BE2C (cell line): Measurements from ENCODE around the gene FBXO41.

ENCODE experiments used
- DNase-seq: peaks from one replicate; pipeline ENCODE4 v3.0.0-alpha.2; 2020
- H3K27me3 ChIP-seq: fragments of 250-450 bp; sonication (Bioruptor Pico); 2 replicates; pipeline ENCODE4 v1.5.1; 2020; ENCODE audit warnings: mild to moderate bottlenecking
- H3K36me3 ChIP-seq: fragments of 250-450 bp; sonication (Bioruptor Pico); 2 replicates; pipeline ENCODE4 v1.5.1; 2020; ENCODE audit warnings: mild to moderate bottlenecking
- H3K4me1 ChIP-seq: fragments of 250-450 bp; sonication (Bioruptor Pico); 2 replicates; pipeline ENCODE4 v1.5.1; 2020
- H3K4me3 ChIP-seq: 2 replicates; pipeline ENCODE4 v1.5.1; 2011; ENCODE audit warnings: low read depth, low read length
- H3K9me3 ChIP-seq: fragments of 250-450 bp; sonication (Bioruptor Pico); 2 replicates; pipeline ENCODE4 v1.5.1; 2020
- TF ChIP-seq, protein P1 (sequence below): IDR thresholded peaks from 2 replicates; pipeline ENCODE4 v1.5.1; 2012; ENCODE audit warnings: mild to moderate bottlenecking, low read depth, low read length

The FBXO41 gene

GRCh38 chr2:73257425-73258125 lies 26.7 kb downstream of the FBXO41 start:
- Histone ChIP-seq H3K9me3 (no peaks in the 10 kb centered on the region), H3K27me3 (no peaks in the 10 kb centered on the region), H3K4me1 (no peaks in the 10 kb centered on the region), H3K4me3 (no peak overlapping the region), H3K36me3 (peaks cover 10% of the 10 kb centered on the region)
- TF ChIP-seq, protein P1, sequence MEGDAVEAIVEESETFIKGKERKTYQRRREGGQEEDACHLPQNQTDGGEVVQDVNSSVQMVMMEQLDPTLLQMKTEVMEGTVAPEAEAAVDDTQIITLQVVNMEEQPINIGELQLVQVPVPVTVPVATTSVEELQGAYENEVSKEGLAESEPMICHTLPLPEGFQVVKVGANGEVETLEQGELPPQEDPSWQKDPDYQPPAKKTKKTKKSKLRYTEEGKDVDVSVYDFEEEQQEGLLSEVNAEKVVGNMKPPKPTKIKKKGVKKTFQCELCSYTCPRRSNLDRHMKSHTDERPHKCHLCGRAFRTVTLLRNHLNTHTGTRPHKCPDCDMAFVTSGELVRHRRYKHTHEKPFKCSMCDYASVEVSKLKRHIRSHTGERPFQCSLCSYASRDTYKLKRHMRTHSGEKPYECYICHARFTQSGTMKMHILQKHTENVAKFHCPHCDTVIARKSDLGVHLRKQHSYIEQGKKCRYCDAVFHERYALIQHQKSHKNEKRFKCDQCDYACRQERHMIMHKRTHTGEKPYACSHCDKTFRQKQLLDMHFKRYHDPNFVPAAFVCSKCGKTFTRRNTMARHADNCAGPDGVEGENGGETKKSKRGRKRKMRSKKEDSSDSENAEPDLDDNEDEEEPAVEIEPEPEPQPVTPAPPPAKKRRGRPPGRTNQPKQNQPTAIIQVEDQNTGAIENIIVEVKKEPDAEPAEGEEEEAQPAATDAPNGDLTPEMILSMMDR = no peak
- no peak for DNase-seq

GRCh38 chr2:73257021-73257420 lies 27.3 kb downstream of the FBXO41 start:
- TF ChIP-seq, protein P1 = no peak
- no peak overlapping the region for H3K4me3 ChIP-seq
- peaks cover 12% of the 10 kb centered on the region for H3K36me3 ChIP-seq
- no peaks in the 10 kb centered on the region for H3K9me3 ChIP-seq
- H3K27me3 ChIP-seq = no peaks in the 10 kb centered on the region
- no peaks in the 10 kb centered on the region for H3K4me1 ChIP-seq
- DNase-seq = no peak

DNA sequence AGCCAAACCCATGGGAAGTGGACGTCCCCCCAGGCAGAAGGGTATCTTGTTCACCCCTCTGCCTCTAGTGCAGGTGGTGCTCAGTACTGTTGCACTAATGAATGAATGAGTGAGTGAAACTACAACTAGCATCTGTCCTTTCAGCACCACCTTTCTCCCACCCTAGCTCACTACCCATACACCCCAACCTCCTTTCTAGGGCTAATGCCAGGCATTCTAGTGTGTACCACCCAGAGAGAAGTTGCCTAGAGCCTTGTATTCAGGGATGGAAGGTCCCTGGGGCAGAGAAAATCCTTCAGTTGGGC lies 27.7 kb downstream of the FBXO41 start:
- Histone ChIP-seq H3K27me3 (no peaks in the 10 kb centered on the region), H3K4me1 (no peaks in the 10 kb centered on the region), H3K9me3 (no peaks in the 10 kb centered on the region), H3K4me3 (no peak overlapping the region), H3K36me3 (peaks cover 12% of the 10 kb centered on the region)
- TF ChIP-seq, protein P1 = no peak
- no peak for DNase-seq

- no peaks in the 10 kb centered on the region for H3K27me3 ChIP-seq
- H3K36me3 ChIP-seq = peaks cover 13% of the 10 kb centered on the region
- no peak for DNase-seq
- no peaks in the 10 kb centered on the region for H3K9me3 ChIP-seq
- no peak overlapping the region for H3K4me3 ChIP-seq
- TF ChIP-seq, protein P1 = no peak
- no peaks in the 10 kb centered on the region for H3K4me1 ChIP-seq
Observed at GRCh38 chr2:73255907-73256617, 28.2 kb downstream of the FBXO41 start.

DNA sequence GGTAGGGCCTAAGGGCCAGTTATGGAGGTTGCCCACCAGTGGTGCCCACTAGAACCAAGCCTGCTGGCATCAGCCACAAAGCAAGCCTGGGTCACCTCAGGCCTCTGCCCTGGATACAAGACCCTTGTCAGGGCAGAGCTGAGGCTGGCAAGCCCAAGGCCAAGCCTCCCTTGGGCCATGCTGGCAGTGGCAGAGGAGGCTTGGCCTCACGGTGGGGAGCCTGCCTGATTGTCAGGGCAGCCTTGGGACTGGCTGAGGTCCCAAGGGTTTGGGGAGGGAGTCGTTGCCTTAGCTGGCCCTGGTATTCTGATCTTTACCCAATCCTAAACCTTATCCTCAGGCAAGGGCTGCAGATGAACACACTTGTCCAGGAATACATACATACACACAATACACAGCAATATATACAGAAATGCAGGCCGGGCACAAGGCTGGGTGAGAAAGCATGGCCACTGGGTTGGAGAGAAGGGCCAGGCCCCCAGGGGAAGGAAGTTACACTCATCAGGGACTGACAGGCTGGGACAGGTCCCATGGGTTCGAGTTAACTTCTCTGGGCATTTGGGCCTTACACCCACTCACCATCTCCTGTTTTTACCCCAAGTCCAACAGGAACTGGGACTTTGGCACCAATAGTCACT lies 29.2 kb downstream of the FBXO41 start:
- H3K9me3 ChIP-seq = no peaks in the 10 kb centered on the region
- H3K4me3 ChIP-seq = no peak overlapping the region
- DNase-seq = no peak
- peaks cover 23% of the 10 kb centered on the region for H3K36me3 ChIP-seq
- H3K4me1 ChIP-seq = no peaks in the 10 kb centered on the region
- TF ChIP-seq, protein P1 = no peak
- H3K27me3 ChIP-seq = no peaks in the 10 kb centered on the region

DNA sequence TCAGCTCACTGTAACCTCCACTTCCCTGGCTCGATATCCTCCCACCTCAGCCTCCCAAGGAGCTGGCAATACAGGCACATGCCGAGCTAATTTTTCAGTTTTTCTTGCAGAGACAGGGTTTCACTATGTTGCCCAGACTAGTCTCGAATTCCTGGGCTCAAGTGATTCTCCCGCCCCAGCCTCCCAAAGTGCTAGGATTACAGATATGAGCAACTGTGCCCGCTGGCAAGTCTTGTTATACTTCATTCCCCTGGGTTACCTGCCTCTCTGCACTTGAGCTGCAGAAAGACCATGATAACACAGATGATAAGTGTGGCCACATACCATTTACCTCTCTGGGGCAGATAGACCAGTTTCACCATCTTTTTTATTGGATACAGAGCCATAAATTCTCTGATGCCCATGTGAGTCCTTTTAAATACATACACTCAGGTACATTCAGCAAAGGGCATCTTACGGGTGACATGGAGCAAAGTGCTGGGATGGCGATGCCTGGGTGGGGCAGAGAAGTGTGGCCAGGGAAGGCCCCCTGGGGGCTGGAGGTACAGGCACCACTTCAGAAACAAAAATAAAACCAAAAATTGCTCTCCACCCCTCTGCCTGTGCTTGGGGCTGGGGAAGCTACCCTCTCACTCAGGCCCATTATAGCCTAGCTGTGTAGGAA lies 29.8 kb downstream of the FBXO41 start:
- Histone ChIP-seq H3K36me3 (peaks cover 29% of the 10 kb centered on the region), H3K4me3 (no peak overlapping the region), H3K4me1 (no peaks in the 10 kb centered on the region), H3K9me3 (no peaks in the 10 kb centered on the region), H3K27me3 (no peaks in the 10 kb centered on the region)
- TF ChIP-seq, protein P1 = no peak
- DNase-seq = no peak
